Subcutaneous abdominal adipose tissue (tissue), 5 donors: Measurements from ENCODE around the gene CEP170.
"Not testable (repeated sequence)": the region's sequence is repeated elsewhere in the genome, so short reads cannot be mapped to it uniquely, and the experiment has no call there.

Source experiments
- H3K27ac ChIP-seq: one replicate; pipeline ENCODE4 v1.7.0; 2013; ENCODE audit warnings: low read depth, mild to moderate bottlenecking, inconsistent platforms, low read length, moderate library complexity
- H3K27me3 ChIP-seq, 5 donors: one replicate each; pipeline ENCODE4 v1.7.0; 2013; ENCODE audit warnings: low read length in 5 of 5, inconsistent platforms in 1 of 5; ENCODE audit not compliant: control insufficient read depth in 5 of 5, insufficient read depth in 4 of 5
- H3K36me3 ChIP-seq, 5 donors: one replicate each; pipeline ENCODE4 v1.7.0; 2013; ENCODE audit warnings: low read length in 5 of 5; ENCODE audit not compliant: control insufficient read depth in 5 of 5, insufficient read depth in 5 of 5
- H3K4me1 ChIP-seq, 5 donors: one replicate each; pipeline ENCODE4 v1.7.0; 2013; ENCODE audit warnings: low read length in 5 of 5, mild to moderate bottlenecking in 3 of 5, moderate library complexity in 1 of 5; ENCODE audit not compliant: control insufficient read depth in 5 of 5, insufficient read depth in 5 of 5
- H3K4me3 ChIP-seq, 5 donors: one replicate each; pipeline ENCODE4 v1.7.0; 2013; ENCODE audit warnings: low read length in 5 of 5, low read depth in 1 of 5
- H3K9ac ChIP-seq, 5 donors: one replicate each; pipeline ENCODE4 v1.7.0; 2013; ENCODE audit warnings: low read length in 5 of 5, mild to moderate bottlenecking in 4 of 5, moderate library complexity in 3 of 5
- H3K9me3 ChIP-seq, 5 donors: one replicate each; pipeline ENCODE4 v1.7.0; 2013; ENCODE audit warnings: low read length in 5 of 5; ENCODE audit not compliant: control insufficient read depth in 5 of 5
- donor health status: healthy.
- donor health status: healthy.
- donor health status: healthy.
- donor health status: healthy.
- donor health status: healthy.

CEP170 gene

GRCh38 chr1:243216741-243217140 is 38.3 kb downstream of the CEP170 start:
- Histone ChIP-seq H3K27ac (no peak overlapping the region), H3K36me3 (peaks cover 12 to 24% (median 23%) of the 10 kb centered on the region in 5 donors), H3K9me3 (no peaks in the 10 kb centered on the region), H3K27me3 (no peaks in the 10 kb centered on the region), H3K4me1 (peaks cover 0 to 22% (median 12%) of the 10 kb centered on the region in 5 donors), H3K4me3 (no peak overlapping the region), H3K9ac (no peak overlapping the region)

- Histone ChIP-seq H3K36me3 (peaks cover 5 to 13% (median 11%) of the 10 kb centered on the region in 5 donors), H3K4me1 (peaks cover 0 to 22% (median 12%) of the 10 kb centered on the region in 5 donors)
- not testable (repeated sequence) for H3K9me3 ChIP-seq, H3K4me3 ChIP-seq, H3K27me3 ChIP-seq, H3K9ac ChIP-seq, H3K27ac ChIP-seq
Measured at GRCh38 chr1:243215276-243215875, 39.7 kb downstream of the CEP170 start.

- Histone ChIP-seq H3K4me3 (no peak overlapping the region), H3K27ac (no peak overlapping the region), H3K9me3 (no peaks in the 10 kb centered on the region), H3K36me3 (peaks cover 0 to 4% (median 2%) of the 10 kb centered on the region in 5 donors), H3K4me1 (peaks cover 0 to 18% (median 10%) of the 10 kb centered on the region in 5 donors), H3K9ac (no peak overlapping the region), H3K27me3 (no peaks in the 10 kb centered on the region)
Measured at GRCh38 chr1:243213045-243213787, 41.9 kb downstream of the CEP170 start.

GRCh38 chr1:243211984-243212383 is 43.1 kb downstream of the CEP170 start:
- not testable (repeated sequence) for H3K4me1 ChIP-seq, H3K27me3 ChIP-seq, H3K36me3 ChIP-seq, H3K27ac ChIP-seq, H3K9me3 ChIP-seq, H3K9ac ChIP-seq, H3K4me3 ChIP-seq

- H3K9ac ChIP-seq: not testable (repeated sequence)
Measured at GRCh38 chr1:243205026-243205501, 50.0 kb downstream of the CEP170 start.

GRCh38 chr1:243204336-243204735 is 50.7 kb downstream of the CEP170 start:
- not testable (repeated sequence) for H3K4me1 ChIP-seq, H3K27me3 ChIP-seq, H3K9me3 ChIP-seq, H3K36me3 ChIP-seq, H3K27ac ChIP-seq, H3K9ac ChIP-seq, H3K4me3 ChIP-seq

More at GRCh38 chr1:243205026-243205501, 50.0 kb downstream of the CEP170 start:
- H3K9me3 ChIP-seq, H3K27ac ChIP-seq, H3K4me3 ChIP-seq, H3K27me3 ChIP-seq, H3K4me1 ChIP-seq, H3K36me3 ChIP-seq: not testable (repeated sequence)

GRCh38 chr1:243203196-243203595 is 51.9 kb downstream of the CEP170 start:
- H3K36me3 ChIP-seq, H3K4me1 ChIP-seq, H3K4me3 ChIP-seq, H3K27ac ChIP-seq, H3K9me3 ChIP-seq, H3K27me3 ChIP-seq, H3K9ac ChIP-seq: not testable (repeated sequence)

- H3K9me3 ChIP-seq, H3K9ac ChIP-seq, H3K4me1 ChIP-seq: not testable (repeated sequence)
Measured at GRCh38 chr1:243201316-243201715, 53.8 kb downstream of the CEP170 start.

GRCh38 chr1:243197524-243197923 is 57.6 kb downstream of the CEP170 start:
- H3K9me3 ChIP-seq, H3K27me3 ChIP-seq, H3K4me1 ChIP-seq, H3K36me3 ChIP-seq, H3K27ac ChIP-seq, H3K4me3 ChIP-seq, H3K9ac ChIP-seq: not testable (repeated sequence)

More at GRCh38 chr1:243201316-243201715, 53.8 kb downstream of the CEP170 start:
- H3K27ac ChIP-seq, H3K27me3 ChIP-seq, H3K36me3 ChIP-seq, H3K4me3 ChIP-seq: not testable (repeated sequence)

GRCh38 chr1:243193330-243193729 is 61.8 kb downstream of the CEP170 start:
- H3K9ac ChIP-seq, H3K27ac ChIP-seq, H3K36me3 ChIP-seq, H3K9me3 ChIP-seq, H3K4me3 ChIP-seq, H3K4me1 ChIP-seq, H3K27me3 ChIP-seq: not testable (repeated sequence)
